Bronchial epithelial cell (primary cell): ENCODE results near the gene SPOCK2. TPM values are rescaled to one million over a fixed set of nuclear protein-coding genes. Genes with fewer than 3 reads are reported as not detected.
"Not testable (repeated sequence)": the region's sequence is repeated elsewhere in the genome, so short reads cannot be mapped to it uniquely, and the experiment has no call there.

Experiments
- DNase-seq: peaks from one replicate; pipeline ENCODE4 v3.0.0-alpha.2; 2010; ENCODE audit warnings: low read depth
- FAIRE-seq: peaks from 2 replicates; lab custom pipeline; 2011; peaks lifted over from hg19 to GRCh38; lab: Jason Lieb, UNC
- H3K27me3 ChIP-seq: 2 replicates; pipeline ENCODE4 v1.5.1; 2011; ENCODE audit warnings: low read length; ENCODE audit not compliant: control insufficient read depth, insufficient read depth
- H3K36me3 ChIP-seq: 2 replicates; pipeline ENCODE4 v1.5.1; 2011; ENCODE audit warnings: low read length; ENCODE audit not compliant: control insufficient read depth, insufficient read depth
- H3K4me3 ChIP-seq: 2 replicates; pipeline ENCODE4 v1.5.1; 2011; ENCODE audit warnings: mild to moderate bottlenecking, low read depth, low read length, control low read depth
- CTCF ChIP-seq: IDR thresholded peaks from 2 replicates; pipeline ENCODE4 v1.5.1; 2011; ENCODE audit warnings: mild to moderate bottlenecking, moderate library complexity, low read length, control low read depth, inconsistent platforms; ENCODE audit not compliant: insufficient read depth, severe bottlenecking
- total RNA-seq: library from RNA; depleted of rRNA; stranded (reverse); fragments of >200 nt; gene quantifications from 2 replicates; pipeline ENCODE4 v1.2.1, GENCODE V29; 2014

The SPOCK2 gene
- 0.13 and 0.26 TPM in 2 replicates for total RNA-seq

- no peaks in the 10 kb centered on the region for H3K36me3 ChIP-seq
- H3K27me3 ChIP-seq = peaks cover 31% of the 10 kb centered on the region
- peak; percentile 29 for DNase-seq
- FAIRE-seq = no peak
- TF ChIP-seq CTCF = no peak
- no peak within 1 kb of the TSS for H3K4me3 ChIP-seq
Observed at GRCh38 chr10:72087969-72088888, at the start of gene SPOCK2. Gene SPOCK2 (minus strand): TSS chr10:72088551. CDS start chr10:72088328, 223 bp downstream.

GRCh38 chr10:72137583-72137982, 49.2 kb upstream of the SPOCK2 start:
- H3K4me3 ChIP-seq = no peak overlapping the region
- H3K27me3 ChIP-seq = no peaks in the 10 kb centered on the region
- DNase-seq (no peak), FAIRE-seq (no peak)
- TF ChIP-seq CTCF = no peak
- no peaks in the 10 kb centered on the region for H3K36me3 ChIP-seq

- H3K4me3 ChIP-seq, DNase-seq, H3K27me3 ChIP-seq, H3K36me3 ChIP-seq, FAIRE-seq: not testable (repeated sequence)
Observed at GRCh38 chr10:72136225-72136624, 47.9 kb upstream of the SPOCK2 start.

GRCh38 chr10:72134785-72135767, 46.7 kb upstream of the SPOCK2 start:
- DNase-seq (no peak), FAIRE-seq (no peak)
- H3K27me3 ChIP-seq = no peaks in the 10 kb centered on the region
- no peak for TF ChIP-seq CTCF
- no peak overlapping the region for H3K4me3 ChIP-seq
- H3K36me3 ChIP-seq = no peaks in the 10 kb centered on the region

- DNase-seq (no peak), FAIRE-seq (no peak)
- Histone ChIP-seq H3K4me3 (no peak overlapping the region), H3K27me3 (no peaks in the 10 kb centered on the region), H3K36me3 (no peaks in the 10 kb centered on the region)
- TF ChIP-seq CTCF = no peak
Observed at GRCh38 chr10:72133517-72133916, 45.2 kb upstream of the SPOCK2 start.

- Histone ChIP-seq H3K27me3 (no peaks in the 10 kb centered on the region), H3K4me3 (no peak overlapping the region), H3K36me3 (no peaks in the 10 kb centered on the region)
- FAIRE-seq (no peak), DNase-seq (no peak)
- TF ChIP-seq CTCF = no peak
Observed at GRCh38 chr10:72132854-72133253, 44.5 kb upstream of the SPOCK2 start.
